ENCODE data around the gene SLC35D1.
A peak's percentile ranks its signal among the peaks of the same experiment; 100 is the strongest.

DNA sequence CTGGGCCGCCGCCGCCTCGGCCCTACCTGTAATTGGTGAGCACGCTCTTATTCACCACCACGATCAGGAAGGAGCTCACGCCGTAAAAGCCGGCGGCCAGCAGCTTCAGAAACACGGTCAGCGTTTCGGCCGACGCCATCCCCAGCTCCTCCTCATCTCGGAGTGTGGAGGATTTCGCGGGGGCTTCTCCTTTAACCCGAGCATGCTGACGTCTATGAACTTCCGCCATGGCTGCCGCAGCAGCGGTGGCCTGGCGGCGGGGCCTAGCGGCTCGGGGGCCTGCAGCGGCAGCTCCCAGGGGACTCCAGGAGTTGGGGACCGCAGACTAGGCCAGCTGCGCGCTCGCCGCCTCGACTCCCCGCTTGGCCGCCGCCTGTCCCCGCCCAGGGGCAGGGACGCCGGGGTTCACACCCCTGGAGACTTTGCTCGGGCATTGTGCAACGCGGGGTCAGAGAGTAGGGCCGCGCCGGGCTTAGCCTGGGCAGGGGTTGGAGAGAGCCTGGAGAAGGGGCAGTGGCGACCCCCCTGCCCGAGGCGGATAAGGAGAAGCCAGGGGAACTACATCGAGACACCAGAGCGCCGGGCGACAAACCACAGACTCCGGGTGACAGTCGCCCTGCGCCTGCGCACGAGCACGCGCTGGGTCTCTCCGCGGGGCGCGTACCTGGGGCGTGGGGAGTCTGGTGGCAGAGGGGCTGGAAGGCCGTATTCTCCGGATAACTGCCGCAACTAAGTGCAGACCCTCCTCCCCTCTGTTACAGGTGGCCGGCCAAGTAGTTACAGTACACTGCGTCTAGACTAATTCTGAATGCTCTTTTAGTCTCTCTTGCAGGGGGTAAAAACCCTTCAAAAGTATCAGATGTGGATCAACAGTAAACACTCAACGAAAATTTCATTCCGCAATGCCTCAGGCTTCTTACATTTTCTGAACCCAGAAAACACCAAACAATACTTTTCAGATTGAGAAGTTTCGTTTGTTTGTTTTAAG, at the start of gene SLC35D1:
- TF ChIP-seq YY1 (IDR thresholded peaks at IDR 0.05; ENCODE audit: insufficient read depth, insufficient read length) (peak; percentile 45), ZNF274 (IDR thresholded peaks at IDR 0.05; ENCODE audit: low read depth, low read length) (no peak), SUZ12 (IDR thresholded peaks at IDR 0.05; ENCODE audit: extremely low read depth, insufficient read depth, insufficient read length) (no peak)
